Loucy (cell line): ENCODE data around the gene ADAMTS6.

Source experiments
- H2AFZ ChIP-seq: fragments of 200-600 bp; sonication (generic); 2 replicates; pipeline ENCODE4 v1.6.0; 2016; ENCODE audit warnings: antibody characterized with exemption, mild to moderate bottlenecking, low read length, moderate library complexity
- H3F3A ChIP-seq: fragments of 200-600 bp; 2 replicates; pipeline ENCODE4 v1.6.0; 2016; ENCODE audit warnings: antibody characterized with exemption, low read depth, mild to moderate bottlenecking
- H3K27me3 ChIP-seq: fragments of 200-600 bp; sonication (generic); 2 replicates; pipeline ENCODE4 v1.6.1; 2014; ENCODE audit warnings: low read length, mild to moderate bottlenecking; ENCODE audit not compliant: insufficient read depth, poor library complexity, severe bottlenecking
- H3K36me3 ChIP-seq: fragments of 200-600 bp; sonication (generic); 2 replicates; pipeline ENCODE4 v1.6.1; 2016; ENCODE audit warnings: low read length; ENCODE audit not compliant: insufficient read depth
- H3K4me1 ChIP-seq: fragments of 200-600 bp; sonication (generic); 2 replicates; pipeline ENCODE4 v1.5.1; 2014; ENCODE audit warnings: low read length, mild to moderate bottlenecking; ENCODE audit not compliant: insufficient read depth, poor library complexity, severe bottlenecking
- H3K4me2 ChIP-seq: fragments of 200-600 bp; sonication (generic); 2 replicates; pipeline ENCODE4 v1.6.0; 2014; ENCODE audit warnings: antibody characterized with exemption, low read length, low read depth, mild to moderate bottlenecking; ENCODE audit not compliant: poor library complexity, severe bottlenecking
- H3K4me3 ChIP-seq: fragments of 200-600 bp; sonication (generic); 2 replicates; pipeline ENCODE4 v1.5.1; 2014; ENCODE audit warnings: low read length, mild to moderate bottlenecking, mixed read lengths; ENCODE audit not compliant: poor library complexity, severe bottlenecking
- H3K79me2 ChIP-seq: fragments of 200-600 bp; sonication (generic); 2 replicates; pipeline ENCODE4 v1.6.1; 2014; ENCODE audit warnings: low read length; ENCODE audit not compliant: insufficient read depth
- H3K9ac ChIP-seq: fragments of 200-600 bp; sonication (generic); 2 replicates; pipeline ENCODE4 v1.6.0; 2014; ENCODE audit warnings: mild to moderate bottlenecking, low read depth, low read length, moderate library complexity; ENCODE audit not compliant: poor library complexity, severe bottlenecking
- H3K9me2 ChIP-seq: fragments of 200-600 bp; sonication (generic); replicated peaks from 2 replicates; pipeline ENCODE4 v1.6.1; 2016; ENCODE audit warnings: low read depth, low read length, mixed read lengths
- H3K9me3 ChIP-seq: fragments of 200-600 bp; sonication (generic); 2 replicates; pipeline ENCODE4 v1.6.1; 2014; ENCODE audit warnings: mild to moderate bottlenecking, antibody characterized with exemption, low read length, low read depth; ENCODE audit not compliant: insufficient read depth
- H4K20me1 ChIP-seq: fragments of 200-600 bp; sonication (generic); 2 replicates; pipeline ENCODE4 v1.6.0; 2014; ENCODE audit warnings: antibody characterized with exemption, low read length, mild to moderate bottlenecking; ENCODE audit not compliant: insufficient read depth, poor library complexity, severe bottlenecking
- CTCF ChIP-seq: fragments of 200-600 bp; sonication (generic); conservative IDR thresholded peaks from 2 replicates; pipeline ENCODE4 v1.5.1; 2014; ENCODE audit warnings: mild to moderate bottlenecking, antibody characterized with exemption, low read length
- EZH2phosphoT487 ChIP-seq: fragments of 200-600 bp; IDR thresholded peaks from 2 replicates; pipeline ENCODE4 v1.6.1; 2018; ENCODE audit warnings: antibody characterized with exemption, mild to moderate bottlenecking, moderate library complexity, borderline replicate concordance

Gene ADAMTS6

GRCh38 chr5:65197531-65198455 lies 283.9 kb downstream of the ADAMTS6 start:
- no peaks in the 10 kb centered on the region for H4K20me1 ChIP-seq
- no peaks in the 10 kb centered on the region for H3K79me2 ChIP-seq
- TF ChIP-seq CTCF, result no peak
- no peak for TF ChIP-seq EZH2phosphoT487
- H3F3A ChIP-seq, result 0 out of 2 replicates have a peak, but pooled peaks cover 4% of the 10 kb centered on the region
- H3K4me1 ChIP-seq, result peaks cover 34% of the 10 kb centered on the region
- peak overlapping the region; percentile 44 for H3K4me2 ChIP-seq
- no peaks in the 10 kb centered on the region for H3K36me3 ChIP-seq
- H3K9ac ChIP-seq, result no peak overlapping the region
- H2AFZ ChIP-seq, result no peak overlapping the region
- H3K27me3 ChIP-seq, result no peaks in the 10 kb centered on the region
- no peaks in the 10 kb centered on the region for H3K9me3 ChIP-seq
- H3K9me2 ChIP-seq, result no peaks in the 10 kb centered on the region
- no peak overlapping the region for H3K4me3 ChIP-seq

- Histone ChIP-seq H4K20me1 (no peaks in the 10 kb centered on the region), H3K9me2 (no peaks in the 10 kb centered on the region), H3K9me3 (no peaks in the 10 kb centered on the region), H3F3A (0 out of 2 replicates have a peak, but pooled peaks cover 4% of the 10 kb centered on the region), H3K27me3 (no peaks in the 10 kb centered on the region), H3K4me3 (no peak overlapping the region), H3K36me3 (no peaks in the 10 kb centered on the region), H3K4me2 (no peak overlapping the region), H3K4me1 (peaks cover 38% of the 10 kb centered on the region), H3K9ac (no peak overlapping the region), H3K79me2 (no peaks in the 10 kb centered on the region), H2AFZ (no peak overlapping the region)
- TF ChIP-seq CTCF (no peak), EZH2phosphoT487 (no peak)
These were observed 286.8 kb downstream of the ADAMTS6 start for GRCh38 chr5:65194871-65195270.

- no peak overlapping the region for H3K4me2 ChIP-seq
- H4K20me1 ChIP-seq, result no peaks in the 10 kb centered on the region
- no peak overlapping the region for H2AFZ ChIP-seq
- H3K27me3 ChIP-seq, result no peaks in the 10 kb centered on the region
- 0 out of 2 replicates have a peak, but pooled peaks cover 4% of the 10 kb centered on the region for H3F3A ChIP-seq
- H3K36me3 ChIP-seq, result no peaks in the 10 kb centered on the region
- TF ChIP-seq EZH2phosphoT487, result no peak
- TF ChIP-seq CTCF, result no peak
- H3K4me1 ChIP-seq, result peaks cover 38% of the 10 kb centered on the region
- no peaks in the 10 kb centered on the region for H3K79me2 ChIP-seq
- H3K9ac ChIP-seq, result no peak overlapping the region
- no peaks in the 10 kb centered on the region for H3K9me2 ChIP-seq
- no peaks in the 10 kb centered on the region for H3K9me3 ChIP-seq
- H3K4me3 ChIP-seq, result no peak overlapping the region
These were observed 289.4 kb downstream of the ADAMTS6 start for GRCh38 chr5:65192331-65192730.
